HG02870 (cell line): ENCODE measurements around the gene SLFN5.
"Not testable (repeated sequence)": the region's sequence is repeated elsewhere in the genome, so short reads cannot be mapped to it uniquely, and the experiment has no call there.

Experiments used
- ATAC-seq: cut with Tn5 transposase; IDR thresholded peaks from one replicate; pipeline ENCODE4 v1.9.1; 2021; ENCODE audit warnings: mild to moderate bottlenecking, moderate library complexity; ENCODE audit not compliant: unreplicated experiment

Gene SLFN5

DNA sequence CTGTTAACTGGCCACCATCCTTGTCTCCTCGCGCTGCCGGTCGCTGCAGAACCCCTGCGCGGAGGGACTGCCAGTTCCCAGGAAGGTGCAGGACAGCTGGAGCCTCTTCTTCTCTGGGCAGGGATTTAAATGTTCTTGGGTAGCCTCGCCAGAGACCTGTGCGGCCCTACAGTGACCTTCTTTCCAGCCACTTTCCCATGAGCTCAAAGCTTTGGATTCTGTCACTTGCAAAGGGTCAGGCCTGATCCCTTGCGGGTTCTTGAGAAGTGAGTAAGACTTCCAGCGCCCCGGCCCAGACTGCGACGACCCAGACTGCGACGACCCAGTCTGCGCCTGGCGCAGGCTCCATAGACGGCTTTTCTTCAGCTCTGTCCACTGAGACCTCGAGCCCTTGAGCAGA is 1.4 kb upstream of the SLFN5 start:
- ATAC-seq: no peak

DNA sequence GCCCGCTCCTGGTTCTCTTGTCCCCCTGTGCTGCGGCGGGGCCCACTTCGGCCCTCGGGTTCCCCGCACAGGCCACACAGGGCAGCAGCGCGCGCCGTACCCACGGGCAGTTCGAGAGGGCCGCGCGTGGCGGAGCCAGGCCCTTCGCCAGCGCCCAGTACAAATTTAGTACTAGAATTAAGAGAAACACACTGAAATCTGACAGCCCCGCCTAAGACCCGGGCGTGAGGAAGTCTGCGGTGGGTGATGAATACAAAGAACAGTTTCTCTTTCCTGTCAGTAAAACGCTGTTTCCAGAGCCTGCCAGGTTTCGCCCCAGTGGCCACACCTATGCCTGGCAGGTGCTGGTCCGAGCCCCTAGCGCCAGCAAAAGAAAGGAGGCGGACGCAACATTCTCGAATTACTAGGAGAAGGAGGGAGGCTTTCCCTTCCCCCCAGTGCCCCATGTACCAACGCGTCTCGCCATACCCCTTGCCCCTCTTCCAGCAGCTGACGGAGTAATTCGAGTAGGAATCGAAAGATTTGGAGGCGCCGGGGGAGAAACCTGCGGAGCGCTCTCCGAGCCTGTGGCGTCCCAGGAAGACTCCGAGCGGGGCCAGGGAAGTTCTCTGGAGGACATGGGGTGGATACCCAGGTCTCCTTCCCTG is 591 bp upstream of the SLFN5 start:
- peak; percentile 33 for ATAC-seq

GRCh38 chr17:35243561-35244340 is 879 bp downstream of the SLFN5 start:
- peak; percentile 19 for ATAC-seq

GRCh38 chr17:35244341-35245195 is 1.7 kb downstream of the SLFN5 start:
- peak; percentile 52 for ATAC-seq

DNA sequence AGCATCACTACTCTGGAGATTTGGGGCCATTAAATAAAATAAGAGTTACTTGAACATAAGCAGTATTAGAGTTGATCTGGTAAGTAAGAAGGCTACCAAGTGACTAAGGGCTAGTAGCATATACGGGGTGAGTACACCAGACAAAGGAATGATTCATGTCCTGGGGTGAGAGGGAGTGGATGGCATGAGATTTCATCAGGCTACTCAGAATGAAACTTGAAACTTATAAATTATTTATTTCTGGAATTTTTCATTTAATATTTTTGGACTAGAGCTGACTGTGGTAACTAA is 2.3 kb downstream of the SLFN5 start:
- ATAC-seq: no peak

- no peak for ATAC-seq
These were observed 9.8 kb downstream of the SLFN5 start for GRCh38 chr17:35252651-35253050.

- ATAC-seq: no peak
These were observed 11.4 kb downstream of the SLFN5 start for GRCh38 chr17:35254107-35254773.

- ATAC-seq: no peak
These were observed 12.4 kb downstream of the SLFN5 start for GRCh38 chr17:35255316-35255715.

DNA sequence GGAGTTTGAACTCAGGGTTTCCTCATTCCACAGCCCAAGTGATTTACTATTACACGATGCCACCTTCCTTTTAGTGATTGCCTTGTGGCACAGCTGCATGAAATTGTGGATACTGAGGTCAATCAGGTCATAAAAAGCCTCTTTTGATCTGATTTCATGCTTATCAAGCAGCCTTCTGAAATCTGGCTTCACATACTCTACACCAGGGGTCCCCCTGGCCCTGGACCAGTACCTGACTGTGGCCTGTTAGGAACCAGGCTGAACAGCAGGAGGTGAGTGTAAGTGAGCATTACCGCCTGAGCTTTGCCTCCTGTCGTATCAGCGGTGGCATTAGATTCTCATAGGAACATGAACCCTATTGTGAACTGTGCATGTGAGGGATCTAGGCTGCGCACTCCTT is 13.8 kb downstream of the SLFN5 start:
- no peak for ATAC-seq

- ATAC-seq: no peak
These were observed 14.4 kb downstream of the SLFN5 start for GRCh38 chr17:35257208-35257659.

GRCh38 chr17:35259001-35259400 is 16.1 kb downstream of the SLFN5 start:
- ATAC-seq: no peak

DNA sequence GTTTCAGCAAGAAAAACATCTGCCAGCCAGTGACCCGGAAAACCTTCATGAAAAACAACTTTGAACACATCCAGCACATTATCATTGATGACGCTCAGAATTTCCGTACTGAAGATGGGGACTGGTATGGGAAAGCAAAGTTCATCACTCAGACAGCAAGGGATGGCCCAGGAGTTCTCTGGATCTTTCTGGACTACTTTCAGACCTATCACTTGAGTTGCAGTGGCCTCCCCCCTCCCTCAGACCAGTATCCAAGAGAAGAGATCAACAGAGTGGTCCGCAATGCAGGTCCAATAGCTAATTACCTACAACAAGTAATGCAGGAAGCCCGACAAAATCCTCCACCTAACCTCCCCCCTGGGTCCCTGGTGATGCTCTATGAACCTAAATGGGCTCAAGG is 22.2 kb downstream of the SLFN5 start:
- no peak for ATAC-seq

DNA sequence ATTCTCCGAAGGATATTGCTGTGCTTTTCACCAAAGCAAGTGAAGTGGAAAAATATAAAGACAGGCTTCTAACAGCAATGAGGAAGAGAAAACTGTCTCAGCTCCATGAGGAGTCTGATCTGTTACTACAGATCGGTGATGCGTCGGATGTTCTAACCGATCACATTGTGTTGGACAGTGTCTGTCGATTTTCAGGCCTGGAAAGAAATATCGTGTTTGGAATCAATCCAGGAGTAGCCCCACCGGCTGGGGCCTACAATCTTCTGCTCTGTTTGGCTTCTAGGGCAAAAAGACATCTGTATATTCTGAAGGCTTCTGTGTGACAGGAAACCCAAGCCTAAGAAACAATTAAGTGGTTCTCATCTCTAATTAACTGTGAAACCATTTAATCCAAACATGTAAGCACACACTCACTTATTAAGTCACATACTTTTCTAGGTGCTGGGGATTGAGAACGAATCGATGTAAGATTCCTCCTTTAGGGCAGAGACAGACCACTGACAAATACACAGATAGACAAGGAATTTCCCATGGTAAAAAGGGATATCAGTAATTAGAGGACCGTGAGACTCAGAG is 22.8 kb downstream of the SLFN5 start:
- no peak for ATAC-seq

DNA sequence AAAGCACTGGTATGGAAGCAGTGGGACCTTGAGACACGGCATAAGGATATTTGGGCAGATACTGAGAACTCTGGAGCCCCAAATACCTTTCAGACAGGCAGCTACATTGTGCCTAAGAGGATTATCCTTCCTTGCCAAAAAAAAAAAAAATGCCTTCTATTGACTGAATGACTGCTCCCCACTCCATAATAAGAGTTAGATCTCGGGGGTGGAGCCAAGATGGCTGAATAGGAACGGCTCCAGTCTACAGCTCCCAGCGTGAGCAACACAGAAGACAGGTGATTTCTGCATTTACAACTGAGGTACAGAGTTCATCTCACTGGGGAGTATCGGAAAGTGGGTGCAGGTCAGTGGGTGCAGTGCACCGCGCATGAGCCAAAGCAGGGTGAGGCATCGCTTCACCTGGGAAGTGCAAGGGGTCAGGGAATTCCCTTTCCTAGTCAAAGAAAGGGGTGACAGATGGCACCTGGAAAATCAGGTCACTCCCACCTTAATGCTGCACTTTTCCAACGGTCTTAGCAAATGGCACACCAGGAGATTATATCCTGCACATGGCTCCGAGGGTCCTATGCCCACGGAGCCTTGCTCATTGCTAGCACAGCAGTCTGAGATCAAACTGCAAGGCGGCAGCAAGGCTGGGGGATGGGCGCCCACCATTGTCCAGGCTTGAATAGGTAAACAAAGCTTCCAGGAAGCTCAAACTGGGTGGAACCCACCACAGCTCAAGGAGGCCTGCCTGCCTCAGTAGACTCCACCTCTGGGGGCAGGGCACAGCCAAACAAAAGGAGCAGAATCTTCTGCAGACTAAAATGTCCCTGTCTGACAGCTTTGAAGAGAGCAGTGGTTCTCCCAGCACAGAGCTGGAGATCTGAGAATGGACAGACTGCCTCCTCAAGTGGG is 31.5 kb downstream of the SLFN5 start:
- ATAC-seq: not testable (repeated sequence)

DNA sequence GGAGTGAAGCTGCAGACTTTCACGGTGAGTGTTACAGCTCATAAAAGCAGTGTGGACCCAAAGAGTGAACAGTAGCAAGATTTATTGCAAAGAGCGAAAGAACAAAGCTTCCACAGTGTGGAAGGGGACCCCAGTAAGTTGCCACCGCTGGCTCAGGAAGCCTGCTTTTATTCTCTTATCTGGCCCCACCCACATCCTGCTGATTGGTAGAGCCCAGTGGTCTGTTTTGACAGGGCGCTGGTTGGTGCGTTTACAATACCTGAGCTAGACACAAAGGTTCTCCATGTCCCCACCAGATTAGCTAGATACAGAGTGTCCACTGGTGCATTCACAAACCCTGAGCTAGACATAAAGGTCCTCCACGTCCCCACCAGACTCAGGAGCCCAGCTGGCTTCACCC is 35.6 kb downstream of the SLFN5 start:
- not testable (repeated sequence) for ATAC-seq

GRCh38 chr17:35278876-35279275 is 36.0 kb downstream of the SLFN5 start:
- not testable (repeated sequence) for ATAC-seq

- ATAC-seq: no peak
These were observed 40.9 kb downstream of the SLFN5 start for GRCh38 chr17:35283767-35284166.

GRCh38 chr17:35284955-35285354 is 42.1 kb downstream of the SLFN5 start:
- no peak for ATAC-seq

DNA sequence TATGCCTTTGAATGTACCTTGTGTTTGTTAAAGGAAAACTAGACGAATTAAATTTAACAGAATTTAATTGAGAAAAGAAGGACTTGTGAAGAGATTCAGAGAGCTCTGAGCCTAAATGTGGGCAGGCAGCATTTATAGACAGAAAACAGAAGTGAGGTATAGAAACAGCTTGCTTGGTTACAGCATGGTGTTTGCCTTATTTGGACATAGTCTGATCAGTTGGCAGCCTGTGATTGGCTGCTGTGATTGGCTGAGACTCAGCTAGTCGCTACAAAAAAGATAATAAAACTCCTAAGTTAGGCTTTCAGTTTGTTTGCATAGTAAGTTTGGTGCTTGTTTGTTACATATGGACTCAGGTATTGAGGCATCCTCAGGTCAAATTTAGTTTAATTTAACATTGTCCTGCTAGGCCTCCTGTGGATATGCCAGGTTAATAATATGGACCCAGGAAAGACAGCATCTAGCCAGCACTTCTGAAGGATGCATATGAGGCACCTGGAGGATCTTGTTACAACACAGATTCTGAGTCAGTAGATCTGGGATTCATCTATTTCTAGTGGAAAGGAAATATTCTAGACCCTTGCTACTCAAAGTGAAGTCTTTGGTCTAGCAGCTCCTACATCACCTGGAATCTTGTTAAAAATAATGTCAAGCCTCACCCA is 43.4 kb downstream of the SLFN5 start:
- no peak for ATAC-seq
